NOMO-1 (cell line): ENCODE results near the gene TRPV3.
A peak's percentile ranks its signal among the peaks of the same experiment; 100 is the strongest.
"Not testable (repeated sequence)": the region's sequence is repeated elsewhere in the genome, so short reads cannot be mapped to it uniquely, and the experiment has no call there.

Experiments
- DNase-seq, 2 experiments: peaks; one replicate each; lab custom pipeline; 2025; ENCODE audit not compliant: unreplicated experiment in 2 of 2; lab: John Stamatoyannopoulos, UW

Gene TRPV3

GRCh38 chr17:3557768-3558583, at the start of gene TRPV3:
TRPV3 (minus strand) TSS chr17:3557812; CDS start chr17:3554850, 2,962 bp downstream.
- peak in 1 of 2 experiments; percentile 34 for DNase-seq

- DNase-seq = no peak
Measured at GRCh38 chr17:3603870-3604259, 46.3 kb upstream of the TRPV3 start.

- DNase-seq = no peak
Measured at GRCh38 chr17:3603119-3603869, 45.7 kb upstream of the TRPV3 start.

- DNase-seq = peak in 1 of 2 experiments; percentile 0
Measured at GRCh38 chr17:3602499-3602898, 44.9 kb upstream of the TRPV3 start.

- no peak for DNase-seq
Measured at GRCh38 chr17:3600529-3601205, 43.1 kb upstream of the TRPV3 start.

- no peak for DNase-seq
Measured at GRCh38 chr17:3598078-3598477, 40.5 kb upstream of the TRPV3 start.

- DNase-seq = no peak
Measured at GRCh38 chr17:3596804-3597464, 39.3 kb upstream of the TRPV3 start.

GRCh38 chr17:3594976-3595375, 37.4 kb upstream of the TRPV3 start:
- no peak for DNase-seq

GRCh38 chr17:3594051-3594800, 36.6 kb upstream of the TRPV3 start:
- DNase-seq = no peak

- DNase-seq = no peak
Measured at GRCh38 chr17:3593384-3593783, 35.8 kb upstream of the TRPV3 start.

GRCh38 chr17:3592216-3592860, 34.7 kb upstream of the TRPV3 start:
- DNase-seq = no peak

- DNase-seq = no peak
Measured at GRCh38 chr17:3590768-3591167, 33.2 kb upstream of the TRPV3 start.

GRCh38 chr17:3590231-3590630, 32.6 kb upstream of the TRPV3 start:
- no peak for DNase-seq

- no peak for DNase-seq
Measured at GRCh38 chr17:3589784-3590183, 32.2 kb upstream of the TRPV3 start.

GRCh38 chr17:3585826-3586225, 28.2 kb upstream of the TRPV3 start:
- DNase-seq = no peak

- DNase-seq = no peak
Measured at GRCh38 chr17:3583456-3583855, 25.8 kb upstream of the TRPV3 start.

- no peak for DNase-seq
Measured at GRCh38 chr17:3582915-3583314, 25.3 kb upstream of the TRPV3 start.

GRCh38 chr17:3578667-3579066, 21.1 kb upstream of the TRPV3 start:
- DNase-seq = not testable (repeated sequence)

- no peak for DNase-seq
Measured at GRCh38 chr17:3576970-3577369, 19.4 kb upstream of the TRPV3 start.

- DNase-seq = no peak
Measured at GRCh38 chr17:3575511-3575910, 17.9 kb upstream of the TRPV3 start.
